Liver (tissue), 9 donors: ENCODE measurements around the gene RABL6. TPM values are rescaled to one million over a fixed set of nuclear protein-coding genes. Genes with fewer than 3 reads are reported as not detected.

Source experiments
- DNase-seq: peaks from one replicate; pipeline ENCODE4 v3.0.0-alpha.2; 2017; ENCODE audit warnings: low spot score
- H3K27ac ChIP-seq, 2 donors: one replicate each; pipeline ENCODE4 v1.7.0; 2013; ENCODE audit warnings: inconsistent platforms in 2 of 2, low read length in 2 of 2, control low read depth in 1 of 2, low read depth in 1 of 2, mild to moderate bottlenecking in 1 of 2
- H3K27me3 ChIP-seq, 4 donors: one replicate each; pipeline versions ENCODE4 v1.6.1 to v1.7.0; 2013; ENCODE audit warnings: low read length in 3 of 4, inconsistent platforms in 1 of 4, mild to moderate bottlenecking in 1 of 4, moderate library complexity in 1 of 4; ENCODE audit not compliant: control insufficient read depth in 4 of 4, insufficient read depth in 4 of 4
- H3K36me3 ChIP-seq, 4 donors: one replicate each; pipeline versions ENCODE4 v1.6.1 to v1.7.0; 2013; ENCODE audit warnings: low read length in 3 of 4, mild to moderate bottlenecking in 3 of 4, low read depth in 1 of 4, moderate library complexity in 1 of 4; ENCODE audit not compliant: control insufficient read depth in 4 of 4, insufficient read depth in 3 of 4
- H3K4me1 ChIP-seq, 4 donors: one replicate each; pipeline versions ENCODE4 v1.6.1 to v1.7.0; 2013; ENCODE audit warnings: low read length in 3 of 4, mild to moderate bottlenecking in 3 of 4, moderate library complexity in 1 of 4; ENCODE audit not compliant: control insufficient read depth in 4 of 4, insufficient read depth in 4 of 4
- H3K4me3 ChIP-seq, 3 donors: one replicate each; pipeline versions ENCODE4 v1.6.1 to v1.7.0; 2013; ENCODE audit warnings: low read length in 3 of 3, control low read depth in 1 of 3, low read depth in 1 of 3, mild to moderate bottlenecking in 1 of 3
- H3K9ac ChIP-seq, 2 donors: one replicate each; pipeline ENCODE4 v1.7.0; 2013; ENCODE audit warnings: low read length in 2 of 2, mild to moderate bottlenecking in 2 of 2, moderate library complexity in 2 of 2, control low read depth in 1 of 2, low read depth in 1 of 2
- H3K9me3 ChIP-seq, 4 donors: one replicate each; pipeline versions ENCODE4 v1.6.1 to v1.7.0; 2013; ENCODE audit warnings: low read length in 3 of 4; ENCODE audit not compliant: control insufficient read depth in 4 of 4
- EGR1 ChIP-seq, 2 donors: IDR thresholded peaks; 2 replicates each; pipeline ENCODE4 v1.6.1; 2016 to 2018; ENCODE audit warnings: antibody characterized with exemption in 2 of 2, low read depth in 2 of 2
- FOXA1 ChIP-seq: IDR thresholded peaks from 2 replicates; pipeline ENCODE4 v1.6.1; 2016; ENCODE audit warnings: antibody characterized with exemption
- FOXA2 ChIP-seq: IDR thresholded peaks from 2 replicates; pipeline ENCODE4 v1.6.1; 2016; ENCODE audit warnings: antibody characterized with exemption
- GABPA ChIP-seq, 2 donors: IDR thresholded peaks in 1 of 2; conservative IDR thresholded peaks in 1 of 2; 2 replicates each; pipeline ENCODE4 v1.6.1; 2016; ENCODE audit warnings: antibody characterized with exemption in 2 of 2, mild to moderate bottlenecking in 1 of 2, moderate library complexity in 1 of 2
- HNF4A ChIP-seq, 2 donors: conservative IDR thresholded peaks; 2 replicates each; pipeline ENCODE4 v1.6.1; 2016; ENCODE audit warnings: antibody characterized with exemption in 2 of 2, mild to moderate bottlenecking in 2 of 2
- HNF4G ChIP-seq: IDR thresholded peaks from 2 replicates; pipeline ENCODE4 v1.6.1; 2016; ENCODE audit warnings: antibody characterized with exemption
- JUND ChIP-seq, 2 donors: IDR thresholded peaks; 2 replicates each; pipeline ENCODE4 v1.6.1; 2016; ENCODE audit warnings: antibody characterized with exemption in 2 of 2
- NR2F2 ChIP-seq: IDR thresholded peaks from 2 replicates; pipeline ENCODE4 v1.6.1; 2016; ENCODE audit warnings: antibody characterized with exemption
- RAD21 ChIP-seq, 2 donors: IDR thresholded peaks; 2 replicates each; pipeline ENCODE4 v1.6.1; 2016; ENCODE audit warnings: antibody characterized with exemption in 2 of 2, mild to moderate bottlenecking in 2 of 2
- RXRA ChIP-seq, 2 donors: IDR thresholded peaks; 2 replicates each; pipeline ENCODE4 v1.6.1; 2017 to 2018; ENCODE audit warnings: antibody characterized with exemption in 2 of 2, mild to moderate bottlenecking in 1 of 2
- SP1 ChIP-seq: IDR thresholded peaks from 2 replicates; pipeline ENCODE4 v1.6.1; 2018; ENCODE audit warnings: antibody characterized with exemption, mild to moderate bottlenecking
- TAF1 ChIP-seq: conservative IDR thresholded peaks from 2 replicates; pipeline ENCODE4 v1.6.1; 2016; ENCODE audit warnings: antibody characterized with exemption, mild to moderate bottlenecking
- YY1 ChIP-seq: IDR thresholded peaks from 2 replicates; pipeline ENCODE4 v1.6.1; 2016; ENCODE audit warnings: antibody characterized with exemption, mild to moderate bottlenecking
- WGBS: extraction: QIAGEN DNeasy Blood & Tissue Kit; methylation state at CpG from one replicate; pipeline ENCODE4 v1.1.7; 2013; 5-methylcytosine and 5-hydroxymethylcytosine counted together
- polyA plus RNA-seq, 2 donors: library from polyadenylated mRNA; stranded (reverse) in 1 of 2; unstranded in 1 of 2; fragments of 200-250 nt in 1 of 2; fragments of >200 nt in 1 of 2; fragmentation: Nextera tagmentation in 1 of 2; extraction: Ambion mirVana in 1 of 2; gene quantifications; one replicate each; pipeline versions ENCODE4 v1.2.1 to v1.2.3, GENCODE V29; 2013 to 2015
- total RNA-seq, 2 donors: library from RNA; depleted of rRNA; stranded (reverse); fragments of >200 nt; gene quantifications; one replicate each; pipeline ENCODE4 v1.2.3, GENCODE V29; 2014
- TF ChIP-seq, protein P1 (sequence below): IDR thresholded peaks from 2 replicates; pipeline ENCODE4 v1.6.1; 2016; ENCODE audit warnings: antibody characterized with exemption, mild to moderate bottlenecking
- TF ChIP-seq, protein P2 (sequence below): IDR thresholded peaks from 2 replicates; pipeline ENCODE4 v1.6.1; 2016; ENCODE audit warnings: antibody characterized with exemption
- TF ChIP-seq, protein P3 (sequence below): IDR thresholded peaks from 2 replicates; pipeline ENCODE4 v1.6.1; 2016; ENCODE audit warnings: antibody characterized with exemption
- TF ChIP-seq, protein P4 (sequence below): IDR thresholded peaks from 2 replicates; pipeline ENCODE4 v1.6.1; 2016; ENCODE audit warnings: antibody characterized with exemption
- TF ChIP-seq, protein P5 (sequence below): fragments of 150-350 bp; IDR thresholded peaks from 2 replicates; pipeline ENCODE4 v1.5.1; 2017; ENCODE audit warnings: improper control_type of control experiment, low read depth, low read length; ENCODE audit not compliant: missing input control
- donor health status: healthy.
- donor health status: healthy.
- donor health status: healthy.
- donor health status: healthy.
- donor health status: healthy.

Gene RABL6
- total and polyA plus RNA-seq, 4 donors = 3.6 to 32.6 (median 10.7) TPM

DNA sequence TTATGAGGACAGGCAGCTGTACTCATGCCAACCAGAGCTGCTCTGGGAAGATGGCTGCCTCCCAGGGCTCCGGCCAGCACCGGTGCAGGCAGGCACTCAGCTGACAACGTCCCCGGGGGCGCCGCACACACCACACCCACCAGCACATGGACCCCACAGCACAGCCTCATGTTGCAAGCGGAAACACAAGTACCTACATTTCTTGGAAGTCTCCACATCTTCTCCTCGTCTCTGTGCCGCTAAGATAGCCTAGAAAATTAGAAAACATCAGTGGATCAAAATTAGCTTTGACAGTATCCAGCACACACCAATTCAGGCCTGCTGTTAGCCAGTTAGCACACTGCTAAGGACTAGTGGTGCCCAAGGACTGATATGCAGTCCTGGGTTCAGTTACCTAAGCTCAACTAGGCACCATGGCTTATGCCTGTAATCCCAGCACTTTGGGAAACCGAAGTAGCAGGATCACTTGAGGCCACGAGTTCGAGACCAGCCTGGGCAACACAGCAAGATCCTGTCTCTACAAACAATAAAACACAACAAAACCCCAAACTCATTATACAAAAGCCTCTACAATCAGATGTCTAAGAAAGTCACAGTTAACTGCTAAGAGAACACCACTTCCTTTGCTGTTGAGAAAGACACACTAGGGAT is 56.0 kb downstream of the RABL6 start:
- Histone ChIP-seq H3K4me3 (no peak overlapping the region), H3K36me3 (peaks cover 10 to 25% (median 11%) of the 10 kb centered on the region in 4 donors), H3K9ac (no peak overlapping the region), H3K27me3 (no peaks in the 10 kb centered on the region), H3K9me3 (no peaks in the 10 kb centered on the region), H3K4me1 (peaks cover 23 to 61% (median 49%) of the 10 kb centered on the region in 4 donors), H3K27ac (peak overlapping the region; percentile 16 to 41)
- 74% methylated on average over 12 of the region's 12 CpGs for whole genome bisulfite sequencing
- TF ChIP-seq RAD21 (IDR thresholded peaks at IDR 0.05) (no peak), NR2F2 (no peak), EGR1 (IDR thresholded peaks at IDR 0.05; ENCODE audit: low read depth in 2 of 2) (no peak), HNF4G (no peak), GABPA (IDR thresholded peaks at IDR 0.05 in 1 of 2, conservative IDR thresholded peaks at IDR 0.05 in 1 of 2) (no peak), FOXA1 (no peak), HNF4A (conservative IDR thresholded peaks at IDR 0.05) (no peak), RXRA (IDR thresholded peaks at IDR 0.05) (no peak), FOXA2 (no peak), SP1 (no peak), JUND (IDR thresholded peaks at IDR 0.05) (no peak), TAF1 (no peak), YY1 (no peak)
- TF ChIP-seq, protein P1, sequence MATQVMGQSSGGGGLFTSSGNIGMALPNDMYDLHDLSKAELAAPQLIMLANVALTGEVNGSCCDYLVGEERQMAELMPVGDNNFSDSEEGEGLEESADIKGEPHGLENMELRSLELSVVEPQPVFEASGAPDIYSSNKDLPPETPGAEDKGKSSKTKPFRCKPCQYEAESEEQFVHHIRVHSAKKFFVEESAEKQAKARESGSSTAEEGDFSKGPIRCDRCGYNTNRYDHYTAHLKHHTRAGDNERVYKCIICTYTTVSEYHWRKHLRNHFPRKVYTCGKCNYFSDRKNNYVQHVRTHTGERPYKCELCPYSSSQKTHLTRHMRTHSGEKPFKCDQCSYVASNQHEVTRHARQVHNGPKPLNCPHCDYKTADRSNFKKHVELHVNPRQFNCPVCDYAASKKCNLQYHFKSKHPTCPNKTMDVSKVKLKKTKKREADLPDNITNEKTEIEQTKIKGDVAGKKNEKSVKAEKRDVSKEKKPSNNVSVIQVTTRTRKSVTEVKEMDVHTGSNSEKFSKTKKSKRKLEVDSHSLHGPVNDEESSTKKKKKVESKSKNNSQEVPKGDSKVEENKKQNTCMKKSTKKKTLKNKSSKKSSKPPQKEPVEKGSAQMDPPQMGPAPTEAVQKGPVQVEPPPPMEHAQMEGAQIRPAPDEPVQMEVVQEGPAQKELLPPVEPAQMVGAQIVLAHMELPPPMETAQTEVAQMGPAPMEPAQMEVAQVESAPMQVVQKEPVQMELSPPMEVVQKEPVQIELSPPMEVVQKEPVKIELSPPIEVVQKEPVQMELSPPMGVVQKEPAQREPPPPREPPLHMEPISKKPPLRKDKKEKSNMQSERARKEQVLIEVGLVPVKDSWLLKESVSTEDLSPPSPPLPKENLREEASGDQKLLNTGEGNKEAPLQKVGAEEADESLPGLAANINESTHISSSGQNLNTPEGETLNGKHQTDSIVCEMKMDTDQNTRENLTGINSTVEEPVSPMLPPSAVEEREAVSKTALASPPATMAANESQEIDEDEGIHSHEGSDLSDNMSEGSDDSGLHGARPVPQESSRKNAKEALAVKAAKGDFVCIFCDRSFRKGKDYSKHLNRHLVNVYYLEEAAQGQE = no peak
- TF ChIP-seq, protein P2, sequence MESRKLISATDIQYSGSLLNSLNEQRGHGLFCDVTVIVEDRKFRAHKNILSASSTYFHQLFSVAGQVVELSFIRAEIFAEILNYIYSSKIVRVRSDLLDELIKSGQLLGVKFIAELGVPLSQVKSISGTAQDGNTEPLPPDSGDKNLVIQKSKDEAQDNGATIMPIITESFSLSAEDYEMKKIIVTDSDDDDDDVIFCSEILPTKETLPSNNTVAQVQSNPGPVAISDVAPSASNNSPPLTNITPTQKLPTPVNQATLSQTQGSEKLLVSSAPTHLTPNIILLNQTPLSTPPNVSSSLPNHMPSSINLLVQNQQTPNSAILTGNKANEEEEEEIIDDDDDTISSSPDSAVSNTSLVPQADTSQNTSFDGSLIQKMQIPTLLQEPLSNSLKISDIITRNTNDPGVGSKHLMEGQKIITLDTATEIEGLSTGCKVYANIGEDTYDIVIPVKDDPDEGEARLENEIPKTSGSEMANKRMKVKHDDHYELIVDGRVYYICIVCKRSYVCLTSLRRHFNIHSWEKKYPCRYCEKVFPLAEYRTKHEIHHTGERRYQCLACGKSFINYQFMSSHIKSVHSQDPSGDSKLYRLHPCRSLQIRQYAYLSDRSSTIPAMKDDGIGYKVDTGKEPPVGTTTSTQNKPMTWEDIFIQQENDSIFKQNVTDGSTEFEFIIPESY = no peak
- TF ChIP-seq, protein P3, sequence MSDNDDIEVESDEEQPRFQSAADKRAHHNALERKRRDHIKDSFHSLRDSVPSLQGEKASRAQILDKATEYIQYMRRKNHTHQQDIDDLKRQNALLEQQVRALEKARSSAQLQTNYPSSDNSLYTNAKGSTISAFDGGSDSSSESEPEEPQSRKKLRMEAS = no peak
- TF ChIP-seq, protein P4, sequence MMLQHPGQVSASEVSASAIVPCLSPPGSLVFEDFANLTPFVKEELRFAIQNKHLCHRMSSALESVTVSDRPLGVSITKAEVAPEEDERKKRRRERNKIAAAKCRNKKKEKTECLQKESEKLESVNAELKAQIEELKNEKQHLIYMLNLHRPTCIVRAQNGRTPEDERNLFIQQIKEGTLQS = no peak
- TF ChIP-seq, protein P5, sequence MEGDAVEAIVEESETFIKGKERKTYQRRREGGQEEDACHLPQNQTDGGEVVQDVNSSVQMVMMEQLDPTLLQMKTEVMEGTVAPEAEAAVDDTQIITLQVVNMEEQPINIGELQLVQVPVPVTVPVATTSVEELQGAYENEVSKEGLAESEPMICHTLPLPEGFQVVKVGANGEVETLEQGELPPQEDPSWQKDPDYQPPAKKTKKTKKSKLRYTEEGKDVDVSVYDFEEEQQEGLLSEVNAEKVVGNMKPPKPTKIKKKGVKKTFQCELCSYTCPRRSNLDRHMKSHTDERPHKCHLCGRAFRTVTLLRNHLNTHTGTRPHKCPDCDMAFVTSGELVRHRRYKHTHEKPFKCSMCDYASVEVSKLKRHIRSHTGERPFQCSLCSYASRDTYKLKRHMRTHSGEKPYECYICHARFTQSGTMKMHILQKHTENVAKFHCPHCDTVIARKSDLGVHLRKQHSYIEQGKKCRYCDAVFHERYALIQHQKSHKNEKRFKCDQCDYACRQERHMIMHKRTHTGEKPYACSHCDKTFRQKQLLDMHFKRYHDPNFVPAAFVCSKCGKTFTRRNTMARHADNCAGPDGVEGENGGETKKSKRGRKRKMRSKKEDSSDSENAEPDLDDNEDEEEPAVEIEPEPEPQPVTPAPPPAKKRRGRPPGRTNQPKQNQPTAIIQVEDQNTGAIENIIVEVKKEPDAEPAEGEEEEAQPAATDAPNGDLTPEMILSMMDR = no peak
- no peak for DNase-seq
